ENCODE measurements around the gene MAMLD1.

- TF ChIP-seq POLR2AphosphoS5 (IDR thresholded peaks at IDR 0.05; ENCODE audit: low read depth, low read length), result no peak
- no peak for TF ChIP-seq POLR2A (IDR thresholded peaks at IDR 0.05; ENCODE audit: low read depth, low read length)
- TF ChIP-seq PAX5 (IDR thresholded peaks at IDR 0.05; ENCODE audit: insufficient read depth, low read length, severe bottlenecking), result no peak
- TF ChIP-seq POU2F2 (IDR thresholded peaks at IDR 0.05; ENCODE audit: low read depth, low read length), result no peak
- no peak for TF ChIP-seq TAF1 (IDR thresholded peaks at IDR 0.05; ENCODE audit: low read depth, low read length)
- no peak for TF ChIP-seq SPI1 (IDR thresholded peaks at IDR 0.05; ENCODE audit: low read depth, low read length)
These were observed 86.2 kb downstream of the MAMLD1 start for GRCh38 chrX:150449313-150449712.
